DOHH2 (cell line): ENCODE measurements around the gene GREB1.

Experiments used
- H3F3A ChIP-seq: fragments of 200-600 bp; sonication (generic), shearing (Covaris generic); 2 replicates; pipeline ENCODE4 v1.6.0; 2016; ENCODE audit warnings: antibody characterized with exemption, mild to moderate bottlenecking; ENCODE audit not compliant: control insufficient read depth, insufficient read depth
- H3K27ac ChIP-seq: fragments of 200-600 bp; sonication (generic); 2 replicates; pipeline ENCODE4 v1.5.1; 2014; ENCODE audit warnings: low read depth, mild to moderate bottlenecking, low read length, moderate library complexity
- H3K27me3 ChIP-seq: fragments of 200-600 bp; sonication (generic); 2 replicates; pipeline ENCODE4 v1.6.1; 2014; ENCODE audit warnings: mild to moderate bottlenecking, low read length, mixed read lengths; ENCODE audit not compliant: control insufficient read depth
- H3K36me3 ChIP-seq: fragments of 200-600 bp; sonication (generic); 2 replicates; pipeline ENCODE4 v1.6.1; 2014; ENCODE audit warnings: mild to moderate bottlenecking, low read length, moderate library complexity, mixed read lengths; ENCODE audit not compliant: control insufficient read depth
- H3K4me1 ChIP-seq: fragments of 200-600 bp; sonication (generic); 2 replicates; pipeline ENCODE4 v1.6.1; 2014; ENCODE audit warnings: mild to moderate bottlenecking, low read length, mixed read lengths; ENCODE audit not compliant: control insufficient read depth
- H3K4me2 ChIP-seq: fragments of 200-600 bp; sonication (generic); 2 replicates; pipeline ENCODE4 v1.6.0; 2014; ENCODE audit warnings: mild to moderate bottlenecking, low read length, moderate library complexity
- H3K4me3 ChIP-seq: fragments of 200-600 bp; sonication (generic); 2 replicates; pipeline ENCODE4 v1.5.1; 2014; ENCODE audit warnings: mild to moderate bottlenecking, low read length, mixed read lengths
- H3K79me2 ChIP-seq: fragments of 200-600 bp; sonication (generic); 2 replicates; pipeline ENCODE4 v1.6.1; 2014; ENCODE audit warnings: mild to moderate bottlenecking, low read length, mixed read lengths; ENCODE audit not compliant: control insufficient read depth
- H3K9me2 ChIP-seq: fragments of 200-600 bp; sonication (generic); replicated peaks from 2 replicates; pipeline ENCODE4 v1.6.1; 2014; ENCODE audit warnings: mild to moderate bottlenecking, low read length, mixed read lengths; ENCODE audit not compliant: control insufficient read depth
- H3K9me3 ChIP-seq: fragments of 200-600 bp; sonication (generic); 2 replicates; pipeline ENCODE4 v1.6.1; 2014; ENCODE audit warnings: antibody characterized with exemption, low read length, mixed read lengths; ENCODE audit not compliant: control insufficient read depth, insufficient read depth
- H4K20me1 ChIP-seq: fragments of 200-600 bp; sonication (generic); 2 replicates; pipeline ENCODE4 v1.6.0; 2014; ENCODE audit warnings: low read depth, mild to moderate bottlenecking, antibody characterized with exemption, low read length, moderate library complexity; ENCODE audit not compliant: control insufficient read depth, insufficient read depth
- EZH2phosphoT487 ChIP-seq: fragments of 200-600 bp; sonication (generic); IDR thresholded peaks from 2 replicates; pipeline ENCODE4 v1.6.1; 2017; ENCODE audit warnings: borderline replicate concordance, mild to moderate bottlenecking, antibody characterized with exemption, low read length, moderate library complexity, mixed read lengths
- TF ChIP-seq, protein P1 (sequence below): fragments of 200-600 bp; sonication (generic); IDR thresholded peaks from one replicate; pipeline ENCODE4 v1.5.1; 2014; ENCODE audit warnings: antibody characterized with exemption, mild to moderate bottlenecking, low read depth, low read length; ENCODE audit not compliant: poor library complexity, severe bottlenecking

GREB1 gene

DNA sequence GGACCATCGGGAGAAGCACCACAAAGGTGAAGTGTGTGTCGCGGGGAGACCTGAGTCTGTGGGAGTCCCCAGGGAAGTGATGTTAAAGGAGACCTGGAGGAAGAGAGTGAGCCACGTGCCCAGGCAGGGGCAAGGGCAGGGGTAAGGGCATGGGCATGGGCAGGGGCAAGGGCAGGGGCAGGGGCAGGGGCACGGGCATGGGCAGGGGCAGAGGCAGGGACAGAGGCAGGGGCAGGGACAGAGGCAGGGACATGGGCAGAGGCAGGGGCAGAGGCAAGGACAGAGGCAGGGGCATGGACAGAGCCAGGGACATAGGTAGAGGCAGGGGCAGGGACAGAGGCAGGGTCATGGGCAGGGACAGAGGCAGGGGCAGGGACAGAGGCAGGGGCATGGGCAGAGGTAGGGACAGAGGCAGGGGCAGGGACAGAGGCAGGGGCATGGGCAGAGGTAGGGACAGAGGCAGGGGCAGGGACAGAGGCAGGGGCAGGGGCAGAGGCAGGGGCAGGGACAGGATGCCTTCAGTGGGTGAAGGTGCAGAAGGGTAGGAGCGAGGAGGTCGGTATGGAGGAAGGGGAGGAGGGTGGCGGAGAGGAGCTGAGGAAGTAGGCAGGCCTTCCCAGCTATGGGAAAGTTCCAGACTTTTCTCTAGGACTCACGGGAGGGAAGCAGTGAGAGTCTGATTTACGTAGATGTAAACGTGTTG is 102.9 kb downstream of the GREB1 start:
- TF ChIP-seq, protein P1, sequence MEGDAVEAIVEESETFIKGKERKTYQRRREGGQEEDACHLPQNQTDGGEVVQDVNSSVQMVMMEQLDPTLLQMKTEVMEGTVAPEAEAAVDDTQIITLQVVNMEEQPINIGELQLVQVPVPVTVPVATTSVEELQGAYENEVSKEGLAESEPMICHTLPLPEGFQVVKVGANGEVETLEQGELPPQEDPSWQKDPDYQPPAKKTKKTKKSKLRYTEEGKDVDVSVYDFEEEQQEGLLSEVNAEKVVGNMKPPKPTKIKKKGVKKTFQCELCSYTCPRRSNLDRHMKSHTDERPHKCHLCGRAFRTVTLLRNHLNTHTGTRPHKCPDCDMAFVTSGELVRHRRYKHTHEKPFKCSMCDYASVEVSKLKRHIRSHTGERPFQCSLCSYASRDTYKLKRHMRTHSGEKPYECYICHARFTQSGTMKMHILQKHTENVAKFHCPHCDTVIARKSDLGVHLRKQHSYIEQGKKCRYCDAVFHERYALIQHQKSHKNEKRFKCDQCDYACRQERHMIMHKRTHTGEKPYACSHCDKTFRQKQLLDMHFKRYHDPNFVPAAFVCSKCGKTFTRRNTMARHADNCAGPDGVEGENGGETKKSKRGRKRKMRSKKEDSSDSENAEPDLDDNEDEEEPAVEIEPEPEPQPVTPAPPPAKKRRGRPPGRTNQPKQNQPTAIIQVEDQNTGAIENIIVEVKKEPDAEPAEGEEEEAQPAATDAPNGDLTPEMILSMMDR = no peak
- no peak for TF ChIP-seq EZH2phosphoT487
- Histone ChIP-seq H3K4me3 (no peak overlapping the region), H3K27me3 (no peaks in the 10 kb centered on the region), H3F3A (no peaks in the 10 kb centered on the region), H3K4me1 (no peaks in the 10 kb centered on the region), H3K27ac (no peak overlapping the region), H3K4me2 (no peak overlapping the region), H3K36me3 (no peaks in the 10 kb centered on the region), H3K9me3 (no peaks in the 10 kb centered on the region), H3K79me2 (no peaks in the 10 kb centered on the region), H3K9me2 (no peaks in the 10 kb centered on the region), H4K20me1 (no peaks in the 10 kb centered on the region)

DNA sequence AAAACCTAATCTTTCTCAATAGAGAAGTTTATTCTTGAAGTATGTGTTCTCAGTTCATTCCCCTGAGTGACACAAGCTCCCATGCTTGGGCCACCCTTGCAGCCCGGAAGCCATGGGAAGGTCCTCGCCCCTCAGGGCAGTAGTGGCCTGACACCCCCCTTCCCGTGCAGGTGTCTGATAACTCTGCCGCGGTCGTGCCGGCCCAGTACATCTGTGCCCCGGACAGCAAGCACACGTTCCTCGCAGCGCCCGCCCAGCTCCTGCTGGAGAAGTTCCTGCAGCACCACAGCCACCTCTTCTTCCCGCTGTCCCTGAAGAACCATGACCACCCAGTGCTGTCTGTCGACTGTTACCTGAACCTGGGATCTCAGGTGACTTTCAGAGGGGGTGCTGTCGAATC is 103.7 kb downstream of the GREB1 start:
- Histone ChIP-seq H3K4me2 (no peak overlapping the region), H4K20me1 (no peaks in the 10 kb centered on the region), H3K79me2 (no peaks in the 10 kb centered on the region), H3K27me3 (no peaks in the 10 kb centered on the region), H3F3A (no peaks in the 10 kb centered on the region), H3K36me3 (no peaks in the 10 kb centered on the region), H3K9me2 (no peaks in the 10 kb centered on the region), H3K9me3 (no peaks in the 10 kb centered on the region), H3K27ac (no peak overlapping the region), H3K4me3 (no peak overlapping the region), H3K4me1 (no peaks in the 10 kb centered on the region)
- no peak for TF ChIP-seq EZH2phosphoT487
- TF ChIP-seq, protein P1 = no peak

DNA sequence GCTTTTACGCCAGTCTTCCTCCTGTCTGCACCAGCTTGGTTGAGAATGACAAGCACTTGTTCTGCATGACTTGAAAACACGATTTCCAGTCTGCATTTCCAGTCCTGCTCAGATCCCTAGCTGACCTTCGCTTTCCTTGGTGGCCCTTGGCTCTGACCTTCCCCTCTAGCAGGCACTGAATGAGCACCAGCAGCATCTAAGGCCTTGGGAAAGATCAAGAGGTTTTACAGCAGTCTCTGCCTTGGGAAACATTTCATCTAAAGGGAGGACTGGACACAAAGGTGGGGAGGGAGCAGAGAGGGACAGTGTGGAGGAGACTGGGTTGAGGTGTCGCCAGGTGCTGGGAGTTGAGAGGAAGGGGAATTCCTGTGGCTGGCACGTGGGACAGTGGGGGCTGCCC is 105.7 kb downstream of the GREB1 start:
- Histone ChIP-seq H3K4me2 (no peak overlapping the region), H3K9me3 (no peaks in the 10 kb centered on the region), H3K9me2 (no peaks in the 10 kb centered on the region), H3K4me3 (no peak overlapping the region), H3K27me3 (no peaks in the 10 kb centered on the region), H3F3A (no peaks in the 10 kb centered on the region), H4K20me1 (no peaks in the 10 kb centered on the region), H3K36me3 (no peaks in the 10 kb centered on the region), H3K79me2 (no peaks in the 10 kb centered on the region), H3K27ac (no peak overlapping the region), H3K4me1 (no peaks in the 10 kb centered on the region)
- TF ChIP-seq EZH2phosphoT487 = no peak
- TF ChIP-seq, protein P1 = no peak
